ENCODE measurements around the gene LPIN2.
"Not testable (repeated sequence)": the region's sequence is repeated elsewhere in the genome, so short reads cannot be mapped to it uniquely, and the experiment has no call there.

LPIN2 gene

GRCh38 chr18:3035635-3036034, 22.7 kb upstream of the LPIN2 start:
- no peaks in the 10 kb centered on the region for H3K36me3 ChIP-seq (ENCODE audit: control insufficient read depth, low read length)
- TF ChIP-seq, protein P1, sequence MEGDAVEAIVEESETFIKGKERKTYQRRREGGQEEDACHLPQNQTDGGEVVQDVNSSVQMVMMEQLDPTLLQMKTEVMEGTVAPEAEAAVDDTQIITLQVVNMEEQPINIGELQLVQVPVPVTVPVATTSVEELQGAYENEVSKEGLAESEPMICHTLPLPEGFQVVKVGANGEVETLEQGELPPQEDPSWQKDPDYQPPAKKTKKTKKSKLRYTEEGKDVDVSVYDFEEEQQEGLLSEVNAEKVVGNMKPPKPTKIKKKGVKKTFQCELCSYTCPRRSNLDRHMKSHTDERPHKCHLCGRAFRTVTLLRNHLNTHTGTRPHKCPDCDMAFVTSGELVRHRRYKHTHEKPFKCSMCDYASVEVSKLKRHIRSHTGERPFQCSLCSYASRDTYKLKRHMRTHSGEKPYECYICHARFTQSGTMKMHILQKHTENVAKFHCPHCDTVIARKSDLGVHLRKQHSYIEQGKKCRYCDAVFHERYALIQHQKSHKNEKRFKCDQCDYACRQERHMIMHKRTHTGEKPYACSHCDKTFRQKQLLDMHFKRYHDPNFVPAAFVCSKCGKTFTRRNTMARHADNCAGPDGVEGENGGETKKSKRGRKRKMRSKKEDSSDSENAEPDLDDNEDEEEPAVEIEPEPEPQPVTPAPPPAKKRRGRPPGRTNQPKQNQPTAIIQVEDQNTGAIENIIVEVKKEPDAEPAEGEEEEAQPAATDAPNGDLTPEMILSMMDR (IDR thresholded peaks at IDR 0.05; ENCODE audit: low read depth, low read length, poor library complexity, severe bottlenecking), result no peak
- no peak for TF ChIP-seq EZH2phosphoT487 (IDR thresholded peaks at IDR 0.05; ENCODE audit: borderline replicate concordance, low read length)
- H3K27ac ChIP-seq (ENCODE audit: low read depth, low read length), result no peak overlapping the region
- H3K9me3 ChIP-seq (ENCODE audit: control insufficient read depth, insufficient read depth, low read length), result no peaks in the 10 kb centered on the region
- no peaks in the 10 kb centered on the region for H3F3A ChIP-seq (ENCODE audit: control insufficient read depth, insufficient read depth)
- H3K79me2 ChIP-seq (ENCODE audit: control insufficient read depth, low read length), result no peaks in the 10 kb centered on the region
- H3K9me2 ChIP-seq (replicated peaks; ENCODE audit: control insufficient read depth, low read length), result no peaks in the 10 kb centered on the region
- no peak overlapping the region for H3K4me2 ChIP-seq (ENCODE audit: low read length)
- no peaks in the 10 kb centered on the region for H3K27me3 ChIP-seq (ENCODE audit: control insufficient read depth, low read length)
- peaks cover 5% of the 10 kb centered on the region for H3K4me1 ChIP-seq (ENCODE audit: control insufficient read depth, low read length)
- no peak overlapping the region for H3K4me3 ChIP-seq (ENCODE audit: low read length)
- no peaks in the 10 kb centered on the region for H4K20me1 ChIP-seq (ENCODE audit: control insufficient read depth, insufficient read depth, low read depth, low read length)

GRCh38 chr18:3032721-3033120, 19.8 kb upstream of the LPIN2 start:
- no peaks in the 10 kb centered on the region for H3K27me3 ChIP-seq (ENCODE audit: control insufficient read depth, low read length)
- no peaks in the 10 kb centered on the region for H3K9me3 ChIP-seq (ENCODE audit: control insufficient read depth, insufficient read depth, low read length)
- H3F3A ChIP-seq (ENCODE audit: control insufficient read depth, insufficient read depth), result no peaks in the 10 kb centered on the region
- H3K79me2 ChIP-seq (ENCODE audit: control insufficient read depth, low read length), result no peaks in the 10 kb centered on the region
- no peak overlapping the region for H3K27ac ChIP-seq (ENCODE audit: low read depth, low read length)
- H3K9me2 ChIP-seq (replicated peaks; ENCODE audit: control insufficient read depth, low read length), result no peaks in the 10 kb centered on the region
- H3K4me2 ChIP-seq (ENCODE audit: low read length), result no peak overlapping the region
- no peaks in the 10 kb centered on the region for H3K36me3 ChIP-seq (ENCODE audit: control insufficient read depth, low read length)
- H3K4me3 ChIP-seq (ENCODE audit: low read length), result no peak overlapping the region
- peaks cover 5% of the 10 kb centered on the region for H3K4me1 ChIP-seq (ENCODE audit: control insufficient read depth, low read length)
- TF ChIP-seq EZH2phosphoT487 (IDR thresholded peaks at IDR 0.05; ENCODE audit: borderline replicate concordance, low read length), result no peak
- TF ChIP-seq, protein P1 (IDR thresholded peaks at IDR 0.05; ENCODE audit: low read depth, low read length, poor library complexity, severe bottlenecking), result no peak
- no peaks in the 10 kb centered on the region for H4K20me1 ChIP-seq (ENCODE audit: control insufficient read depth, insufficient read depth, low read depth, low read length)

DNA sequence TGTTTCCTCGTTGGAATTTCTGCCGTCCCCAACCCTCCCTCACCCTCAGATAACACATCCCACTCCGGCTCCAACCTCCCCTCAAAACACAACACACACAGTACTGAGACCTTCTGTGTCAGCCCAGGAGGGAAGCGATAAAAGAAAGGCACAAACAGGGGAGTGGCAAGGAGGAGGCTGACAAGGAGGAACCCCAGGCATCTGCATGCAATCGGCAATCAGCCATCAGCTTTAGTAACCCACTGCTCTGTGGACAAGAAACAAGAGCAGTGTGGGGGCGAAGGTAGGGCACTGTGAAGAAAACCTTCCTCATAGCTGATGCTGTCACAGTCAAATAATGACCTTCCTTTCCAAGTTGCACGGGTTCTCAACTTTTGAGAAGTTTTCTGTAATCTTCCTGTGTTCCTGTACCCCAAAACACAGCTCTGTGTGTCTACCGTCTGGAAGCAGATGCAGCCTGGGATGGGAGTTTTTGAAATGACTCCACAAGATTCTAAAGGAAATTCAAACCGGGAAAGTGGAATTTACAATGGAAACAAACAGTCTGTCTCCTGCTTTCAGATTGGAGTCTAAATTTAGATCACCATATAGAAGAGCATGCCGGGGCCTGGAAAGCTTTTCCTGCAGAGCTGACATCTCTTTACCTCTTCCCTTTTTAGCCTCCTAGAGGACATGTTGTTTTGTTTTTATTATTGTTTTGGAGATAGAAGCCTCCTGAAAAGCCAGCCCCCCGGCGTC, 16.4 kb upstream of the LPIN2 start:
- Histone ChIP-seq H3K4me2 (ENCODE audit: low read length) (no peak overlapping the region), H3K27me3 (ENCODE audit: control insufficient read depth, low read length) (no peaks in the 10 kb centered on the region), H3K27ac (ENCODE audit: low read depth, low read length) (no peak overlapping the region), H4K20me1 (ENCODE audit: control insufficient read depth, insufficient read depth, low read depth, low read length) (no peaks in the 10 kb centered on the region), H3K4me3 (ENCODE audit: low read length) (no peak overlapping the region), H3F3A (ENCODE audit: control insufficient read depth, insufficient read depth) (no peaks in the 10 kb centered on the region), H3K9me2 (replicated peaks; ENCODE audit: control insufficient read depth, low read length) (no peaks in the 10 kb centered on the region), H3K4me1 (ENCODE audit: control insufficient read depth, low read length) (no peaks in the 10 kb centered on the region), H3K79me2 (ENCODE audit: control insufficient read depth, low read length) (no peaks in the 10 kb centered on the region), H3K36me3 (ENCODE audit: control insufficient read depth, low read length) (no peaks in the 10 kb centered on the region), H3K9me3 (ENCODE audit: control insufficient read depth, insufficient read depth, low read length) (no peaks in the 10 kb centered on the region)
- no peak for TF ChIP-seq EZH2phosphoT487 (IDR thresholded peaks at IDR 0.05; ENCODE audit: borderline replicate concordance, low read length)
- TF ChIP-seq, protein P1 (IDR thresholded peaks at IDR 0.05; ENCODE audit: low read depth, low read length, poor library complexity, severe bottlenecking), result no peak

GRCh38 chr18:3028115-3028514, 15.2 kb upstream of the LPIN2 start:
- H3K36me3 ChIP-seq (ENCODE audit: control insufficient read depth, low read length); H3F3A ChIP-seq (ENCODE audit: control insufficient read depth, insufficient read depth); H3K4me1 ChIP-seq (ENCODE audit: control insufficient read depth, low read length); H3K9me2 ChIP-seq (replicated peaks; ENCODE audit: control insufficient read depth, low read length); H3K9me3 ChIP-seq (ENCODE audit: control insufficient read depth, insufficient read depth, low read length); H3K27ac ChIP-seq (ENCODE audit: low read depth, low read length); H3K79me2 ChIP-seq (ENCODE audit: control insufficient read depth, low read length); H3K4me2 ChIP-seq (ENCODE audit: low read length); H4K20me1 ChIP-seq (ENCODE audit: control insufficient read depth, insufficient read depth, low read depth, low read length); H3K4me3 ChIP-seq (ENCODE audit: low read length); H3K27me3 ChIP-seq (ENCODE audit: control insufficient read depth, low read length): not testable (repeated sequence)

Data from DOHH2 (cell line).